IPS-NIHi7 (cell line): ENCODE data around the gene CD81.
A peak's percentile ranks its signal among the peaks of the same experiment; 100 is the strongest.
"Not testable (repeated sequence)": the region's sequence is repeated elsewhere in the genome, so short reads cannot be mapped to it uniquely, and the experiment has no call there.

Source experiments
- DNase-seq: peaks from one replicate; pipeline ENCODE4 v3.0.0; 2012; ENCODE audit warnings: mixed read lengths; ENCODE audit errors: extremely low spot score

CD81 gene, protein sequence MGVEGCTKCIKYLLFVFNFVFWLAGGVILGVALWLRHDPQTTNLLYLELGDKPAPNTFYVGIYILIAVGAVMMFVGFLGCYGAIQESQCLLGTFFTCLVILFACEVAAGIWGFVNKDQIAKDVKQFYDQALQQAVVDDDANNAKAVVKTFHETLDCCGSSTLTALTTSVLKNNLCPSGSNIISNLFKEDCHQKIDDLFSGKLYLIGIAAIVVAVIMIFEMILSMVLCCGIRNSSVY

DNA sequence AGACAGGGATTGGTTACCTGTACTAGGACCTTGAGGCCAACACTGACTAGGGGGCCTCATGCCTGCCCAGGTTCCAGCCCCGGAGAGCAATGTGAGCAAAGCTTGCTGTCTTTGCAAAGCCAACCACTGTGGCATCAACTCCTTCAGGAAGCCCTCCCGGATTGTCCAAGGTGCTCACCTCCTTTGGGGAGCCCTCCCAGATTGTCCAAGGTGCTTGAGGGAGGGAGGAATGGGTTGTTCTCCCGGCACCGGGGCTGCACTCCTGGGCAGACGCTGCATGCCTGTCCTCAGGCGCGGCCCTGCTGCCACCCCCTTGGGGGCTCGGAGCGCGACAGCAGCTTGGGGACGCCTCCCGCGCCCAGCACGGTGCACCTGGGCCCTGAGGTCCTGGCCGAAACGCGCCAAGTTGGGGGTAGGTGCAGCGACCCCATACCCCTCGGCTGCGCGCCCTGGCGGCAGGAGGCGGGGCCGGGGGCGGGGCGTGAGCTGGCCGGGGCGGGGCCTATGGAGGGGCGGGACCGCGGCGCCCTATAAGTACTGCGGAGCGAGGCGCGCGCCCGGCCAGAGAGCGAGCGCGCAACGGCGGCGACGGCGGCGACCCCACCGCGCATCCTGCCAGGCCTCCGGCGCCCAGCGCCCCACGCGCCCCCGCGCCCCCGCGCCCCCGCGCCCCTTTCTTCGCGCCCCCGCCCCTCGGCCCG lies at the start of gene CD81:
CD81 (plus strand) TSS at position 560 of the 701 bp plus-strand sequence. CDS start 240 bp downstream, outside the sequence.
- DNase-seq, result peak; percentile 92

DNA sequence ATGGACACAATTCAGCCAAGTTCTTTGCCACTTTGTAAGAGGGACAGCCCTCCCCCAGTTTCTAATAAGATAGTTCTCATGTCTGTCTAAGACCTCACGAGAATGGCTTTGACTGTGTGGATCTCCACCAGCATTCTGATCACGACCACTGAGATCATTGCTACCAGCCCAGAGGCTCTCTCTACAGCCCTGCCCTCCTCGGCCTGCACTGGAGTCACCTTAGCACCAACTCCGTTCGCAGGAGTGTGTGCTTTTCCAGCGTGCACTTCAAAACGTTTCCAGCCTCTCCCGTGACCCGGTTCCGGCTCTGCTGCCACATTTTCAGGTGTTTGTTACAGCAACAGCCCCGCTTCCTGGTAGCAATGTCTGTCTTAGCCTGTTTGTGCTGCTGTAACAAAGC lies 49.1 kb upstream of the CD81 start:
- no peak for DNase-seq

DNA sequence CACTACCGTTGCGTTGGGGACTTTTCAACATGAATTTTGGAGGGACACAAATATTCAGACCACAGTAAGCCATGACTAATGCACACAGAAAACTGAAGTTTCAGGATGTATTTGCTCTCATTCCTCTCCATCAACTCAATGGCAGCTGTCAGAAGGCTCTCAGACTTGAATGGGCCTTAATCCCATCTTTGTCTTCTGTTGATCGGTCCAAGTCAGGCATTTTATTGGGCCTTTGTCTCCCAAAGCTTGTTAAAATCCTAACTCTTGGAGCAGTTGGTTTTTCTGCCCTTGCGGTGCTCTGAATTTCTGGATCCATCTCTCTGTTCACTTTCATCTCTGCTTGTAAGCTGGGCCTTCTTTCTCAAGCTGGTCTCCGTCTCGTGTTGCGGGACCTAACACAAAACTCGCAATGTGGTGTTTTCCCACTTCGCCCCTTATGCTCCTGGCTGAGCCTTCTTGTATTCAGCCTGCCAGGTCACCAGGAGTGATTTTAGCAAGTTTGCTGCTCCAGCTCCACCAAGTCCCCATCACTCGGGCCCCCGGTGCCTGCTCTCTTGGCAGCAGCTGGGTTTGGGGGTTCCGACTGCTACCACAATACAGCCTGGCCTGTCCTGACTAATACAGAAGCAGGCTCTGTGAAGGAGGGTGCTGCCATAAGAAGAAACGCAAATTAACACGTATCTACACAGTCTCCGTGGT lies 48.3 kb upstream of the CD81 start:
- DNase-seq, result no peak

DNA sequence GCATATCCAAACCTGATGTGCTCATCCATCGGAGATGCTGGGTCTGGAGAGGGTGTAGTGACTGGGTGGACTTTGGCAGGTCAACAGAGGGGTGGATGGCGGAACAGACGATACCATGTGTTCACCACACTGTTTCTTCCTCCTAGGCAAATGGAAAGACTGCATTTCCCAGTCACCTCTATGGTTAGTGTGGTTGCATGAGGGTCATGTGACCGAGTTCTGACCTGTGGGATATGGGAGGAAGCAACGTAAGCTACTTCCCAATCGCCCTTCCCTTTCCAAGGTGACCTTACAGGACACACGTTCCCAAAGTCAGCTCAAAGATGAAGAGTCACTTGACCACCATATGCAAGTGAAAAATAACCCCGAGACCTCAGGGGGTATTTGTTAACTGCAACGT lies 47.6 kb upstream of the CD81 start:
- DNase-seq, result no peak

DNA sequence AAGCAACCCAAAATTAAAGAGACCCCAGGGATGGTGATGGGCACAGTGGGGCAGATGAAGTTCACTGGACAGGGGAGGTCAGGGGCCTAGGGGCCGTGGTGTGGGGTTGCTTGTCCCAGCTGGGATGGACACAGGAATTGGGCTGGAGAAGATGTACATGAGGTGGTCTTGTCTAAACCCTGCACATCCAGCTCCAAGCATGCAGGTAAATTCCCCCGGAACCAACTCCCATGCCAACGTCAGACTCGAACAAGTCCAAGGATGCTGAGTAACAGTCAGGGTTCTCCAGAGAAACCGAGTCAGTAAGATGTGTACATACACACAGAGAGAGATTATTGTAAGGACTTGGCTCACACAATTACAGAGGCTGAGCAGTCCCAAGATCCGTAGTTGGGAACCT lies 46.4 kb upstream of the CD81 start:
- no peak for DNase-seq

DNA sequence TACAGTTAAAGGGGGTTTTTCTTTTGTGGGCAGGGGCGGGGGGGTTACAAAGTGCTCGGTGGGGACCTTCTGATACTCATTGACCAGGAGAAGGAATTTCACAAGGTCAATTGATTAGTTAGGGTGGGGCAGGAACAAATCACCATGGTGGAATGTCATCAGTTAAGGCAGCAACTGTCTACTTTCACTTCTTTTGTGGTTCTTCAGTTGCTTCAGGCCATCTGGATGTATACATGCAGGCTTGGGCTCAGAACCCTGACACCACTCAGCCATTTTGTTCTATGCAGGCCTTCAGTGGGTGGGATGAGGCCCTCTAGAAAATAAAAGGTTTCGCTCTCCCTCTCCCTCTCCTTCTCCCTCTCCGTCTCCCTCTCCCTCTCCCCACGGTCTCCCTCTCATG lies 45.7 kb upstream of the CD81 start:
- no peak for DNase-seq

DNA sequence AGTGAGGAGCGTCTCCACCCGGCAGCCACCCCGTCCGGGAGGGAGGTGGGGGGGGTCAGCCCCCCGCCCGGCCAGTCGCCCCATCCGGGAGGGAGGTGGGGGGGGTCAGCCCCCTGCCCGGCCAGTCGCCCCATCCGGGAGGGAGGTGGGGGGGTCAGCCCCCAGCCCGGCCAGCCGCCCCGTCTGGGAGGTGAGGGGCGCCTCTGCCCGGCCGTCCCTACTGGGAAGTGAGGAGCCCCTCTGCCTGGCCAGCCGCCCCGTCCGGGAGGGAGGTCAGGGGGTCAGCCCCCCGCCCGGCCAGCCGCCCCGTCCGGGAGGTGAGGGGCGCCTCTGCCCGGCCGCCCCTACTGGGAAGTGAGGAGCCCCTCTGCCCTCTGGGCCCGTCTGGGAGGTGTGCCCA lies 44.5 kb upstream of the CD81 start:
- not testable (repeated sequence) for DNase-seq

DNA sequence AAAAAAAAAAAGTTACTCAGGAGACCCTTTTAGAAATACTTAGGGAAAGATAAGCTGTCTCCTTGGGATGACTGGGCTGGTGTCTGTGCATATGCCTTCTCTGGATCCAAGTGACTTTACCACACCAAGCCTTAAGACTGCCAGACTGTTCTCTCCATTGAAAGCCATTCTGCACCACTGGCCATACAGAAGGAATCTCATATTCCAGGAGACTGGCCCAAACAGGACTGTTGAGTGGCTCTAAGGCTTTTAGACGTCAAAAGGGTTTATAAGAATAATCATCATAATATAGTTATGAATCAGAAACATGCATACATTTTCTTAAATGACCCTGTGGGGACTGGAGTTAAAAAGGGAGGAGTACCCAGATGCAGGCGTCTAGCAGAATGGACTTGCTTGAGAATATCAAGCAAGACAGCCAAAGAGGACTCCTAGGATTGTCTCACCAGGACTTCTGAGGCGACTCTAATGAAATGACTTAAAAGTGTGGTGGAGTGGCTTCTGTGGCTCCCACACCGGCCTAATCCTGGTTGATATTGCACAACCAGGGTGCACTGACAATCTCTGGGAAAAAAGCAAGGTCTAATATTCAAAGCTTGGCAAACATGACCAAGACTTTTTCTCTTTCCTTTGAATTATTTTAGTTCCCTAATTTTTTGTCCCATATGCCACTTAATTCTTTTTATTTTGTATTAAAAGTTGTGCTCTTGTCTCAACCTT lies 43.5 kb upstream of the CD81 start:
- DNase-seq, result not testable (repeated sequence)

DNA sequence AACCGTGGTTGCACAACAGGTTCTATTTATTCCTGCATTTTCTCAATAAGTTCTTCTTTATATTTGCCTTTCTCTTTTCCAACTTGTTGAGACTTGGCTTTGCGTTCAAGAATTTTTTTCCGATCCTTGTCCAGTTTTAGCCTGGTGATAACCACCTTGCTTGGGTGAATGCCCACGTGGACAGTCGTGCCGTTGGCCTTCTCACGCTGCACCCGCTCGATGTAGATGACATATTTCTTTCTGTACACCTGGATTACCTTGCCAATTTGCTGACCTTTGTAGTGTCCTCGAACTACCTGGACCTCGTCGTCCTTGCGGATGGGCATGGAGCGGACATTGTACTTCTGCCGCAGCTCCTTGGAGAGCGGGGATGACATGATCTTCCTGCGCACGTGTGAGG lies 41.8 kb upstream of the CD81 start:
- not testable (repeated sequence) for DNase-seq

DNA sequence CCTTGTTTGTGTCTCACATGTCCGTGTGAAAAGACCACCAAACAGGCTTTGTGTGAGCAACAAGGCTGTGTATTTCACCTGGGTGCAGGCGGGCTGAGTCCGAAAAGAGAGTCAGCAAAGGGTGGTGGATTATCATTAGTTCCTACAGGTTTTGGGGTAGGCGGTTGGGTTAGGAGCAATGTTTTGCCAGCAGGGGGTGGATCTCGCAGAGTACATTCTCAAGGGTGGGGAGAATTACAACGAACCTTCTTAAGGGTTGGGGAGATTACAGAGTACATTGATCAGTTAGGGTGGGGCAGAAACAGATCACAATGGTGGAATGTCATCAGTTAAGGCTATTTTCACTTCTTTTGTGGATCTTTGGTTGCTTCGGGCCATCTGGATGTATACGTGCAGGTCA lies 38.4 kb upstream of the CD81 start:
- not testable (repeated sequence) for DNase-seq

DNA sequence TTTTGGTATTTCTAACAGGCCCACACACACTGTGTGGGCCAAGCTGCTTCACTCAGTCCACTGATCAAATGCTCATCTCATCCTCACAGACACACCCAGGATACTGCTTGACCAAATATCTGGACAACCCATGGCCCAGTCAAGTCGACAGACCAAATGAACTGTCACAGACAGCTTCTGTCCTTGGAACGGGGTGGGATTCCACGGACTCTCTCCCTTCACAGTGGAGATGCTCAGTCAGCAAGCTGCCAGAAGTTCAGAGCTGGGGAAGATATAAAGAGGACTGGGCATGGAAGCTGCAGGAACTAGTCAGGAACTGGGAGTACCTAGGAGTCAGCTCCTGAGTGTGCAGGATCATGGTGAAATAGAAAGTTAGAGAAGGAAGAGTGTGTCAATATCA lies 34.6 kb upstream of the CD81 start:
- no peak for DNase-seq

DNA sequence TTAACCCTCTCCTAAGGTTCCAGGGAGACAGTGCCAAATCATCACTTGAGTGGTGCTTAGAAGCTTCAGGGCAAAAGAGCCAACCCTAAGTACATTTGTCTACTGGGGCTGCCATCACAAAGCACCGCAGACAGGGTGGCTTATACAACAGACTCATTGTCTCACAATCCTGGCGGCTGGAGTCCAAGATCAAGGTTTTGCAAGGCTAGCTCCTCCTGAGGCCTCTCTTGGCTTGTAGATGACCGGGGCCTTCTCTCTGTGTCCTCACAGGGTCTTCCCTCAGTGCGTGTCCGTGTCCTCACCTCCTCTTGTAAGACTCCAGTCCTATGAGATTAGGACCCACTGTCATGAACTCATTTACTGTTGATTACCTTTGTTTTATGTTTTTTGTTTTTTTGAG lies 34.1 kb upstream of the CD81 start:
- no peak for DNase-seq

DNA sequence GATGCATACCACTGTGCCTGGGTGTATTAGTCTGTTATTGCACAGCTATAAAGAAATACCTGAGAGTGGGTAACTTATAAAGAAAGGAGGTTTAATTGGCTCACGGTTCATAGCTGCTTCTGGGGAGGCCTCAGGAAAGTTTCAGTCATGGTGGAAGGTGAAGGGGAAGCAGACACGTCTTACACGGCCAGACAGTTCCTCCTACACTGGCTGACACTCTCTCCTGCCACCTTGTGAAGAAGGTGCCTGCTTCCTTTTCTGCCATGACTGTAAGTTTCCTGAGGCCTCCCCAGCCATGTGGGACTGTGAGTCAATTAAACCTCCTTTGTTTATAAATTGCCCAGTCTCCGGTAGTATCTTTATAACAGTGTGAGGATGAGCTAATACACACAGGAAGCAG lies 33.6 kb upstream of the CD81 start:
- DNase-seq, result no peak

DNA sequence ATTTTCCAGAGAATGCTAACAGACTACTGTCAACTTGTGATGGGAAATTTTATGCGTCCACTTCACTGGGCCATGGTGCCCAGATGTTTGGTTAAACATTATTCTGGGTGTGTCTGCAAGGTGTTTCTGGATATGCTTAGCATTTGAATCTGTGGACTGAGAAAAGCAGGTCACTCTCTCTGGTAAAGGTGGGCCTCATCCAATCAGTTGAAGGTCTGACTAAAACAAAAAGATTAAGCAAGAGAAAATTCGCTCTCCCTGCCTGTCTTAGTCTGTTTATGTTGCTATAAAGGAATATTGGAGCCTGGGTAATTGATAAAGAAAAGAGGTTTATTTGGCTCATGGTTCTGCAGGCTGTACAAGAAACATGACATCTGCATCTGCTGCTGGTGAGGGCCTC lies 32.1 kb upstream of the CD81 start:
- no peak for DNase-seq

DNA sequence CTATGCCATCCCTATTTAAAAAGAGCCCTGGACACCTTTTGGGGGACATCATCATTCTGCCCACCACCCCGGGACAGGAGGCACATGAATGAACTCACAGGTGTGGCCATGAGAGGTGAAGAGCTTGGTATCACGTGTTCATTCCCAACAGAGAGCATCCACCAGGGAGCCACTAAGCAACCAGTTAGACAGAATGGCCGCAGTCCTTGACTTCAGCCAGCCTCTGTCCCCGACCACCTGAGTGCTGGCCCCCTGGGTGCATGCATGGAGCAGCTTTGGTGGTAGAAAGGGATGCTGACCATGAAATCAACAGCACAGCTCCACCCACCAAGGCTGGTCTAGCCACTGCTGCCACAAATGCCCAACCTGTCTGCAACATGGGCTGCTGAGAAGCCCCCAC lies 31.1 kb upstream of the CD81 start:
- no peak for DNase-seq

DNA sequence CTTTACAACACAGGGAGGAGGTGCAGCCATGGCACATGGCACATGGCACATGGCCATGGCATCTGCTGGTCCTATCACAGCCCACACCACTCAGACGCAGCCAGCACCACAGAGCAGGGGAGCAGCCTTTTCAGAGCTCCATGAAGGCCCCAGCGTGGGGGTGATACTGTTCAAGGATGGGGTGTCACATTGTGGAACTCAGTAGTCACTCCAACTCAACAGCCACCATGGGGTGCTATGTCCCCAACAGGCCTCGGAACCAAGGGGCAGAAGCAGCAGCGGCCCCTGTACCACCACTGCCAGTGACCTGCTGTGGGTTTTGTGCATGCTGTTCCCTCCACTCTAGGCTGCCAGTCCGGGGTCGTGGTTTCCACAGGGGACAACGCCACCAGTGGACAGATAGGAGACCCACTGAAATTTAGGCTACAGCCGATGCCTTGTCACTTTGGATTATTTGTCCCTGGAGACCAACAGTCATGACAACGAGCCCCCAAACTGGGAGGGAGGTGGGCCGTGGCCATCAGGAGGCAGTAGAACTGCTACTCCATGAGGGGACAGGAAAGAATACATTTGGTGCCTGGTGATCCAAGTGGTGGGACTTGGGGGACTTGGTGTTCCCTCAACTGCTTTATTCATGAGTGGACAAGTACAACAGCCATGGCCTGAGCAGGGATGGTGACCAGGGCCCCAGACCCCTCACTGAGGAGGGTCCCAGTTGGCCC lies 30.4 kb upstream of the CD81 start:
- no peak for DNase-seq

DNA sequence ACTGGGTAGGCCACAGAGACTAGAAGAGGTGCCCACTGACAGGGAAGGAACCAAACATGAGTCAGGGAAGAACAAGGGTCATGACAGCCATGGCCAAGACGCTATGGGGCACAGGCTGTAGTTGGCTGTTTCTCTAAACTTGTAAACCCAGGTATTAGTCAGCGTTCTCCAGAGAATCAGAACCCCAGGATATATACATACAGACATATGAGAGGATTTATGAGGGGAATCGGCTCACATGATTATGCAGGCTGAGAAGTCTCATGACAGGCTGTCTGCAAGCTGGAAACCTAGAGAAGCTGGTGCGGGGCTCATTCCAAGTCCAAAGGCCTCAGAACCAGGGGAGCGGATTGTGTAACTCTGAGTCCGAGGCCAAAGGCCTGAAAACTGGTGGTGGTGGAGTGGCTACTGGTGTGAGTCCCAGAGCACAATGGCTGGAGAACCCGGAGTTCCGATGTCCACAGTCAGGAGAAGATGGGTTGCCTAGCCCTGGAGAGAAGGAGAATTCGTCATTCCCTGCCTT lies 29.7 kb upstream of the CD81 start:
- no peak for DNase-seq

DNA sequence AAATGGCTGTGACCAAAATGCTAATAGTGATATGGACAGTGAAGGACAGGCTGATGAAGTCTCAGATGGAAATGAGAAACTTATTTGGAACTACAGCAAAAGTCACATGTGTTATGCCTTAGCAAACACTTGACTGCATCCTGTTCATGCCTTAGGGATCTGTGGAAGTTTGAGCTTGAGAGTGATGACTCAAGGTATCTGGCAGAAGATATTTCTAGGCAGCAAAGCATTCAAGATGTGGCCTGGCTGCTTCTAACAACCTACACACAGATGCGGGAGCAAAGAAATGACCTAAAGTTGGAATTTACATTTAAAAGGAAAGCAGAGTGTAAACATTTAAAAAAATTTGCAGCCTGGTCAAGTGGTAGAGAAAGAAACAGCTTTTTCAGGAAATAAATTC lies 28.1 kb upstream of the CD81 start:
- no peak for DNase-seq

DNA sequence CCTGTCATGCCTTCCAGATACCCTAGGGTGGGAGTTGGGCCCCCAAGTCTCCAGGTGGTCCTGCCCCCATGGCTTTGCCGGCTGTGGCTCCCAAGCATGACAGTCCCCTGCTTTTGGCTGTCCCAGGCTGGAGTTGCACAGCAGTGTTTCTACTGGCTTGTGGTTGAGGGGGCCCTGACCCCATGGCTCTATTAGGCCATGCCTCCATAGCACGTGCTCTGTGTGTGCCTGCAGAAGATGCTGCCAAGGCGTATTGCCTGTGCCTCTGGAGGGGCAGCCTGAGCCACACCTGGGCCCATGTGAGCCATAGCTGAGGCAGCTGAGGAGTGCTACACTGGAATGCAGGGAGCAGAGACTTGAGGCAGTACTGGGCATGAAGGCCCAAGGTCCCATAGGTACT lies 25.4 kb upstream of the CD81 start:
- no peak for DNase-seq

DNA sequence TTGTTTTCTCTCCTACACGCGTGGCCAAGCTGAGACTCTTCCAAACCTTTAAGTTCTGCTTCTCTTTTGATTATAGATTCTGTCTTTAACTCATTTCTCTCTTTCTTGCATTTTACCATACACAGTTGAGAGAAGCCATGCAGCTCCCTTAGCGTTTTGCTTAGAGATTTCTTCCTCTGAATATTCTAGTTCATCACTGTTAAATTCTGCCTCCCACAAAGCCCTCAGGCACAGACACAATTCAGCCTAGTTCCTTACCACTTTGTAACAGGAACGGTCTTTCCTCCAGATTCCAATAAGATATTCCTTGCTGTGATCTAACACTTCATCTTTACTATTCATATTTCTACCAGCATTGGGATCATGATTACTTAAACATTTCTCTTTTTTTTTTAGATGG lies 24.7 kb upstream of the CD81 start:
- no peak for DNase-seq

DNA sequence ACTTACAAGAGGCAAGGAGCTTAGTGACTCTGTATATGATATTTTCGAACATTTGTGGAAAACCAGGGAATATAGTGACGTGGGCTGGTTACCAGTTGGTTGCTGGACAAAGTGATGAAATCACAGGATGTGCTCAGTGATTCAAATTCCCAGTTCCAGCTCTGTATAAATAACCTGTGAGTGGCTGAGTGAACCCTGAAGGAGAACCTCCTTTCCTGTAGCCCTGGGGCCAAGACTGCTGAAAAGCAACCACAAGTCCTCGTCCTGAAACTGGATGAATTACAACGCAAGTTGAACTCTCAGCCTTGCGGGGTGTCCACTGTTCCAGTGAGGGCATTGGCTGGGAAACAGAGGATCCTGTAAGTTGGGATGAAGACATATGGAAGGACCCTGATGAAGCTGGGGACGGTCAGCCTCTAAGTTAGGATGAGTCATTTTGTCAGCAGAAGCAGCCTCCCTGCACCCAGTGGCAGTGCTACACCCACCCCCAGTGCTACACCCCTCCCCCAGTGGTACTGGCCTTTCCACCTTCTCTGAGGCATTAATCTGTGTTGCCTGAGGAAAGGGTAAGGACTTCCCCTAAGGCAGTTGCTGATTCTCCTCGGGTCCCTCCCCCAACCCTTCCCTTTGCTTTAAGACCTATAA lies 22.0 kb upstream of the CD81 start:
- DNase-seq, result no peak
